Loucy (cell line): ENCODE data around the gene TDRD12.
"Not testable (repeated sequence)": the region's sequence is repeated elsewhere in the genome, so short reads cannot be mapped to it uniquely, and the experiment has no call there.

Source experiments
- EZH2phosphoT487 ChIP-seq: fragments of 200-600 bp; IDR thresholded peaks from 2 replicates; pipeline ENCODE4 v1.6.1; 2018; ENCODE audit warnings: antibody characterized with exemption, mild to moderate bottlenecking, moderate library complexity, borderline replicate concordance
- TF ChIP-seq, protein P1 (sequence below): fragments of 200-600 bp; sonication (generic); conservative IDR thresholded peaks from 2 replicates; pipeline ENCODE4 v1.5.1; 2014; ENCODE audit warnings: mild to moderate bottlenecking, antibody characterized with exemption, low read length

GRCh38 chr19:32867436-32867835 lies 147.9 kb downstream of the TDRD12 start:
- not testable (repeated sequence) for TF ChIP-seq EZH2phosphoT487
- TF ChIP-seq, protein P1, sequence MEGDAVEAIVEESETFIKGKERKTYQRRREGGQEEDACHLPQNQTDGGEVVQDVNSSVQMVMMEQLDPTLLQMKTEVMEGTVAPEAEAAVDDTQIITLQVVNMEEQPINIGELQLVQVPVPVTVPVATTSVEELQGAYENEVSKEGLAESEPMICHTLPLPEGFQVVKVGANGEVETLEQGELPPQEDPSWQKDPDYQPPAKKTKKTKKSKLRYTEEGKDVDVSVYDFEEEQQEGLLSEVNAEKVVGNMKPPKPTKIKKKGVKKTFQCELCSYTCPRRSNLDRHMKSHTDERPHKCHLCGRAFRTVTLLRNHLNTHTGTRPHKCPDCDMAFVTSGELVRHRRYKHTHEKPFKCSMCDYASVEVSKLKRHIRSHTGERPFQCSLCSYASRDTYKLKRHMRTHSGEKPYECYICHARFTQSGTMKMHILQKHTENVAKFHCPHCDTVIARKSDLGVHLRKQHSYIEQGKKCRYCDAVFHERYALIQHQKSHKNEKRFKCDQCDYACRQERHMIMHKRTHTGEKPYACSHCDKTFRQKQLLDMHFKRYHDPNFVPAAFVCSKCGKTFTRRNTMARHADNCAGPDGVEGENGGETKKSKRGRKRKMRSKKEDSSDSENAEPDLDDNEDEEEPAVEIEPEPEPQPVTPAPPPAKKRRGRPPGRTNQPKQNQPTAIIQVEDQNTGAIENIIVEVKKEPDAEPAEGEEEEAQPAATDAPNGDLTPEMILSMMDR, result not testable (repeated sequence)
